Esophagus muscularis mucosa (tissue), 4 donors: ENCODE results near the gene IGF1R.

ENCODE experiments used
- CTCF ChIP-seq, 3 experiments: fragments of 200-600 bp in 2 of 3; fragments of 450-650 bp in 1 of 3; sonication (generic) in 2 of 3; IDR thresholded peaks; one replicate each; pipeline ENCODE4 v1.5.1; 2017 to 2019; ENCODE audit warnings: antibody characterized with exemption in 3 of 3, mild to moderate bottlenecking in 2 of 3, moderate library complexity in 1 of 3
- EP300 ChIP-seq: sonication (generic); formaldehyde crosslinking; IDR thresholded peaks from one replicate; pipeline ENCODE4 v1.6.1; 2017; ENCODE audit warnings: antibody characterized with exemption
- POLR2A ChIP-seq: fragments of 450-650 bp; IDR thresholded peaks from one replicate; pipeline ENCODE4 v1.6.1; 2017; ENCODE audit warnings: antibody characterized with exemption, moderate library complexity, mild to moderate bottlenecking, low read depth
- POLR2AphosphoS5 ChIP-seq, 2 donors: sonication (generic); formaldehyde crosslinking; IDR thresholded peaks; one replicate each; pipeline ENCODE4 v1.6.1; 2017; ENCODE audit warnings: antibody characterized with exemption in 2 of 2

GRCh38 chr15:98799461-98800390, 151.4 kb downstream of the IGF1R start:
- TF ChIP-seq CTCF (IDR thresholded peaks at IDR 0.05) (no peak), POLR2A (no peak), POLR2AphosphoS5 (IDR thresholded peaks at IDR 0.05) (no peak), EP300 (no peak)
